Fibroblast of skin of left biceps (primary cell): Measurements from ENCODE around the gene CXADR.

Experiments used
- DNase-seq, 2 experiments: peaks; one replicate each; pipeline ENCODE4 v3.0.0-alpha.2; 2013; ENCODE audit warnings: low read depth in 2 of 2

CXADR gene

GRCh38 chr21:17597680-17598079, 84.8 kb downstream of the CXADR start:
- DNase-seq: no peak

GRCh38 chr21:17598437-17598836, 85.6 kb downstream of the CXADR start:
- DNase-seq: no peak

- DNase-seq: no peak
Measured at GRCh38 chr21:17602874-17603273, 90.0 kb downstream of the CXADR start.

GRCh38 chr21:17607684-17608083, 94.8 kb downstream of the CXADR start:
- no peak for DNase-seq

GRCh38 chr21:17609681-17610080, 96.8 kb downstream of the CXADR start:
- DNase-seq: no peak

- no peak for DNase-seq
Measured at GRCh38 chr21:17610911-17611310, 98.1 kb downstream of the CXADR start.

- peak; percentile 55 to 60 for DNase-seq
Measured at GRCh38 chr21:17611414-17612022, 98.7 kb downstream of the CXADR start.

GRCh38 chr21:17612023-17612564, 99.3 kb downstream of the CXADR start:
- DNase-seq: no peak

GRCh38 chr21:17612565-17613241, 99.9 kb downstream of the CXADR start, which contains the start of gene BTG3:
TSS of gene BTG3 (minus strand) at chr21:17612901. CDS start at chr21:17609144, 3,757 bp downstream.
- DNase-seq: peak; percentile 63 to 64

- DNase-seq: no peak
Measured at GRCh38 chr21:17613242-17613676, 100.4 kb downstream of the CXADR start.

- DNase-seq: no peak
Measured at GRCh38 chr21:17616831-17617230, 104.0 kb downstream of the CXADR start.

GRCh38 chr21:17622018-17622417, 109.2 kb downstream of the CXADR start:
- DNase-seq: no peak

- DNase-seq: no peak
Measured at GRCh38 chr21:17631195-17631594, 118.4 kb downstream of the CXADR start.

GRCh38 chr21:17636711-17637110, 123.9 kb downstream of the CXADR start:
- no peak for DNase-seq

- DNase-seq: no peak
Measured at GRCh38 chr21:17640821-17641220, 128.0 kb downstream of the CXADR start.
